H1 (cell line): ENCODE data around the gene COL5A2.

Source experiments
- CHD1 ChIP-seq: IDR thresholded peaks from 2 replicates; pipeline ENCODE4 v1.6.1; 2012; ENCODE audit warnings: low read depth, low read length, improper control_type of control experiment
- CTBP2 ChIP-seq: IDR thresholded peaks from 2 replicates; pipeline ENCODE4 v1.7.0; 2011; ENCODE audit warnings: borderline replicate concordance, mild to moderate bottlenecking, moderate library complexity, mixed read lengths, low read length; ENCODE audit not compliant: insufficient read depth, insufficient read length
- CTCF ChIP-seq, 3 experiments: IDR thresholded peaks; 1 replicate in 2 of 3; 2 replicates in 1 of 3; pipeline versions ENCODE4 v1.5.1 to v1.6.1; 2011; ENCODE audit warnings: low read length in 3 of 3, mild to moderate bottlenecking in 3 of 3, inconsistent platforms in 2 of 3, low read depth in 1 of 3, moderate library complexity in 1 of 3; ENCODE audit not compliant: insufficient read depth in 1 of 3; ENCODE audit errors: control extremely low read depth in 1 of 3
- NRF1 ChIP-seq: IDR thresholded peaks from 2 replicates; pipeline ENCODE4 v1.6.1; 2011; ENCODE audit warnings: mild to moderate bottlenecking, low read depth, low read length, improper control_type of control experiment
- POLR2A ChIP-seq, 2 experiments: IDR thresholded peaks; 1 replicate in 1 of 2; 2 replicates in 1 of 2; pipeline ENCODE4 v1.6.1; 2011; ENCODE audit warnings: low read depth in 2 of 2, low read length in 2 of 2, mild to moderate bottlenecking in 2 of 2; ENCODE audit errors: control extremely low read depth in 1 of 2
- SAP30 ChIP-seq: fragments of 300-600 bp; sonication (generic); IDR thresholded peaks from 2 replicates; pipeline ENCODE4 v1.7.1; 2012; ENCODE audit warnings: low read length, moderate library complexity, mild to moderate bottlenecking, inconsistent platforms; ENCODE audit not compliant: insufficient read depth, insufficient replicate concordance
- TCF12 ChIP-seq: IDR thresholded peaks from 2 replicates; pipeline ENCODE4 v1.6.1; 2011; ENCODE audit warnings: low read depth, mild to moderate bottlenecking, low read length

DNA sequence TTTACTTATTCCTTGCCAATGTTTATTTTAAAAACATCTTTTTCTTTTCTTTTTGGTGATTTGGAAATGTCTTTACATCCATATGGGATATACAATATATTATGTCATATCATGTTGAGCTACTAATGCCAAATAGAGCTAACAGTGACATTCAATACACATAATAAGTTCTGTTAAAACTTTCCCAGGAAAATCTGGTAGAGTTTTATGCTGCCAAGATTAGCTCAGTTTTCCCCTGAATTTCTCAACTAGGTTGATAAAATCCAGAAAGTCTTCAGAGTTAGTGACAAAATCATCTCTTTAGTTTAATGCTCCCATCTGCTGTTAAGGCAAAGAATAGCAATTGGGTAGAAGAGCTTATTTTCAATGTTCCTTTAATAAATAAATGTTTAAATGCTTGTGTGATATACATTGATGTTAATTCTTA is 195.5 kb downstream of the COL5A2 start:
- TF ChIP-seq POLR2A (IDR thresholded peaks at IDR 0.05; ENCODE audit: control extremely low read depth in 1 of 2, low read depth in 2 of 2, low read length in 2 of 2) (no peak), CTBP2 (no peak), CTCF (IDR thresholded peaks at IDR 0.05; ENCODE audit: control extremely low read depth in 1 of 3, insufficient read depth in 1 of 3, low read depth in 1 of 3, low read length in 3 of 3) (peak in 1 of 3 experiments; percentile 29; a peak in 2 of 4 replicates), TCF12 (no peak), NRF1 (no peak), SAP30 (no peak), CHD1 (no peak)
